ENCODE results near the gene ZFP28.

DNA sequence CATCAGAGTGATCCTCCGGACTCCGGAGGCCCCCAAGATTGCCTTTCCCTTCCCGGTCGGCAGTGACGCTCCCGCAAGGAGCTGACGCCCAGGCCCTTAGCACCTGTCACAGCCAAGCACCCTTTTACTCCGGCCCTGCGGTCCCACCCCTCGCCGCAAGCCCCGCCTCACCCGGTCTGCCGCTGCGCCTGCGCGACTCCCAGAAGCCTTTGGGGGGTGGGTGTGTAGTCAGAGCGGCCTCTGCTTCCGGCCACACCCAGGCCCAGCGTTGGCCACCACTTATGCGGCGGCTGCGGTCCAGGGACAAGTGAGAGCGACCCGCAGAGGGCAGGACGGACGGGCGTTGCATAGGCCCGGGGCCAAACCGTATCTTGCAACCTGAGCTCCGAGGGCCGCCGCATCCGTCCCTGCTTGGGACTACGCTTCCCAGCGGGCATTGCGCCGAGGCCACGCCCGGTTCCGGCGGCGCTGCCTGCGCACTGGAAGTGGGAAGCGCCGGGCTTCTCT, 441 bp upstream of the ZFP28 start:
- TF ChIP-seq, protein P1, sequence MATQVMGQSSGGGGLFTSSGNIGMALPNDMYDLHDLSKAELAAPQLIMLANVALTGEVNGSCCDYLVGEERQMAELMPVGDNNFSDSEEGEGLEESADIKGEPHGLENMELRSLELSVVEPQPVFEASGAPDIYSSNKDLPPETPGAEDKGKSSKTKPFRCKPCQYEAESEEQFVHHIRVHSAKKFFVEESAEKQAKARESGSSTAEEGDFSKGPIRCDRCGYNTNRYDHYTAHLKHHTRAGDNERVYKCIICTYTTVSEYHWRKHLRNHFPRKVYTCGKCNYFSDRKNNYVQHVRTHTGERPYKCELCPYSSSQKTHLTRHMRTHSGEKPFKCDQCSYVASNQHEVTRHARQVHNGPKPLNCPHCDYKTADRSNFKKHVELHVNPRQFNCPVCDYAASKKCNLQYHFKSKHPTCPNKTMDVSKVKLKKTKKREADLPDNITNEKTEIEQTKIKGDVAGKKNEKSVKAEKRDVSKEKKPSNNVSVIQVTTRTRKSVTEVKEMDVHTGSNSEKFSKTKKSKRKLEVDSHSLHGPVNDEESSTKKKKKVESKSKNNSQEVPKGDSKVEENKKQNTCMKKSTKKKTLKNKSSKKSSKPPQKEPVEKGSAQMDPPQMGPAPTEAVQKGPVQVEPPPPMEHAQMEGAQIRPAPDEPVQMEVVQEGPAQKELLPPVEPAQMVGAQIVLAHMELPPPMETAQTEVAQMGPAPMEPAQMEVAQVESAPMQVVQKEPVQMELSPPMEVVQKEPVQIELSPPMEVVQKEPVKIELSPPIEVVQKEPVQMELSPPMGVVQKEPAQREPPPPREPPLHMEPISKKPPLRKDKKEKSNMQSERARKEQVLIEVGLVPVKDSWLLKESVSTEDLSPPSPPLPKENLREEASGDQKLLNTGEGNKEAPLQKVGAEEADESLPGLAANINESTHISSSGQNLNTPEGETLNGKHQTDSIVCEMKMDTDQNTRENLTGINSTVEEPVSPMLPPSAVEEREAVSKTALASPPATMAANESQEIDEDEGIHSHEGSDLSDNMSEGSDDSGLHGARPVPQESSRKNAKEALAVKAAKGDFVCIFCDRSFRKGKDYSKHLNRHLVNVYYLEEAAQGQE (IDR thresholded peaks at IDR 0.05): no peak
- TF ChIP-seq, protein P2, sequence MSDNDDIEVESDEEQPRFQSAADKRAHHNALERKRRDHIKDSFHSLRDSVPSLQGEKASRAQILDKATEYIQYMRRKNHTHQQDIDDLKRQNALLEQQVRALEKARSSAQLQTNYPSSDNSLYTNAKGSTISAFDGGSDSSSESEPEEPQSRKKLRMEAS (IDR thresholded peaks at IDR 0.05): no peak

Data from liver (tissue), 1 donor.